SK-N-SH treated with all-trans-retinoic acid at 6 μM for 48 hours (cell line): ENCODE data around the gene PTPRN2.

Experiments used
- ATAC-seq: fragments of 200-7000 bp; cut with Tn5 transposase; 3 replicates; pipeline ENCODE4 v1.9.1; 2020; ENCODE audit warnings: mild to moderate bottlenecking, moderate library complexity
- ARNTL ChIP-seq: fragments of 450-650 bp; formaldehyde crosslinking; IDR thresholded peaks from 2 replicates; pipeline ENCODE4 v1.5.0; 2020; ENCODE audit warnings: low read depth, mild to moderate bottlenecking, moderate library complexity, borderline replicate concordance
- BACH2 ChIP-seq: fragments of 250-450 bp; sonication (Bioruptor Pico); IDR thresholded peaks from 2 replicates; pipeline ENCODE4 v1.9.0; 2021; ENCODE audit warnings: mild to moderate bottlenecking, borderline replicate concordance
- CREB5 ChIP-seq: fragments of 250-450 bp; sonication (Bioruptor Pico); IDR thresholded peaks from 2 replicates; pipeline ENCODE4 v1.5.1; 2020; ENCODE audit warnings: low read depth, mild to moderate bottlenecking, moderate library complexity
- CSDC2 ChIP-seq: fragments of 250-450 bp; sonication (Bioruptor Pico); IDR thresholded peaks from 2 replicates; pipeline ENCODE4 v1.5.0; 2020; ENCODE audit warnings: mild to moderate bottlenecking, moderate library complexity
- CSRNP3 ChIP-seq: fragments of 250-450 bp; sonication (Bioruptor Pico); IDR thresholded peaks from 2 replicates; pipeline ENCODE4 v1.5.1; 2021; ENCODE audit warnings: mild to moderate bottlenecking, moderate library complexity
- ESRRG ChIP-seq: fragments of 250-450 bp; sonication (Bioruptor Pico); IDR thresholded peaks from 2 replicates; pipeline ENCODE4 v1.6.1; 2021; ENCODE audit warnings: mild to moderate bottlenecking
- GLIS3 ChIP-seq: fragments of 250-450 bp; sonication (Bioruptor Pico); IDR thresholded peaks from 2 replicates; pipeline ENCODE4 v1.5.0; 2020; ENCODE audit warnings: mild to moderate bottlenecking, moderate library complexity
- ISL1 ChIP-seq: fragments of 250-450 bp; sonication (Bioruptor Pico); IDR thresholded peaks from 2 replicates; pipeline ENCODE4 v2.1.2; 2022; ENCODE audit warnings: mild to moderate bottlenecking, moderate library complexity
- OSR1 ChIP-seq: fragments of 250-450 bp; sonication (Bioruptor Pico); IDR thresholded peaks from 2 replicates; pipeline ENCODE4 v1.8.0; 2022; ENCODE audit warnings: moderate library complexity, mild to moderate bottlenecking, inconsistent platforms
- PATZ1 ChIP-seq: fragments of 250-450 bp; sonication (Bioruptor Pico); IDR thresholded peaks from 2 replicates; pipeline ENCODE4 v1.8.0; 2020; ENCODE audit warnings: mild to moderate bottlenecking, moderate library complexity, borderline replicate concordance
- PPARA ChIP-seq: fragments of 250-450 bp; sonication (Bioruptor Pico); IDR thresholded peaks from 2 replicates; pipeline ENCODE4 v1.5.0; 2020; ENCODE audit warnings: mild to moderate bottlenecking, borderline replicate concordance
- RARB ChIP-seq: fragments of 250-450 bp; sonication (Bioruptor Pico); IDR thresholded peaks from 2 replicates; pipeline ENCODE4 v1.8.0; 2021; ENCODE audit warnings: mild to moderate bottlenecking, moderate library complexity
- SNAI2 ChIP-seq: fragments of 250-450 bp; sonication (Bioruptor Pico); IDR thresholded peaks from 2 replicates; pipeline ENCODE4 v1.5.0; 2020; ENCODE audit warnings: mild to moderate bottlenecking, moderate library complexity
- TCF4 ChIP-seq: fragments of 250-450 bp; sonication (Bioruptor Pico); IDR thresholded peaks from 2 replicates; pipeline ENCODE4 v1.8.0; 2021; ENCODE audit warnings: mild to moderate bottlenecking, moderate library complexity, borderline replicate concordance
- TOX ChIP-seq: fragments of 250-450 bp; sonication (Bioruptor Pico); IDR thresholded peaks from 2 replicates; pipeline ENCODE4 v1.8.0; 2021; ENCODE audit warnings: mild to moderate bottlenecking, moderate library complexity, borderline replicate concordance
- TSHZ2 ChIP-seq: fragments of 250-450 bp; sonication (Bioruptor Pico); IDR thresholded peaks from 2 replicates; pipeline ENCODE4 v1.5.0; 2020; ENCODE audit warnings: mild to moderate bottlenecking, moderate library complexity
- ZC3H10 ChIP-seq: fragments of 250-450 bp; sonication (Bioruptor Pico); IDR thresholded peaks from 2 replicates; pipeline ENCODE4 v1.5.1; 2021; ENCODE audit warnings: mild to moderate bottlenecking, moderate library complexity
- ZFP3 ChIP-seq: fragments of 250-450 bp; sonication (Bioruptor Pico); IDR thresholded peaks from 2 replicates; pipeline ENCODE4 v1.5.0; 2020; ENCODE audit warnings: mild to moderate bottlenecking, moderate library complexity
- ZFP30 ChIP-seq: fragments of 450-650 bp; formaldehyde crosslinking; IDR thresholded peaks from 2 replicates; pipeline ENCODE4 v1.5.0; 2022; ENCODE audit warnings: mild to moderate bottlenecking, moderate library complexity
- ZNF8 ChIP-seq: fragments of 450-650 bp; formaldehyde crosslinking; IDR thresholded peaks from 2 replicates; pipeline ENCODE4 v1.5.0; 2020; ENCODE audit warnings: mild to moderate bottlenecking, moderate library complexity

The PTPRN2 gene

GRCh38 chr7:157863176-157863575 is 724.4 kb downstream of the PTPRN2 start (continued):
- TF ChIP-seq PATZ1: no peak
- TF ChIP-seq SNAI2: no peak

GRCh38 chr7:157862731-157863130 is 724.9 kb downstream of the PTPRN2 start:
- ATAC-seq: no peak
- TF ChIP-seq OSR1 (CRISPR knock-in tag): no peak
- no peak for TF ChIP-seq ZFP3
- TF ChIP-seq ESRRG (CRISPR knock-in tag): no peak
- TF ChIP-seq ISL1 (CRISPR knock-in tag): no peak

- no peak for TF ChIP-seq TSHZ2 (CRISPR knock-in tag)
- no peak for TF ChIP-seq BACH2 (CRISPR knock-in tag)
- TF ChIP-seq TOX (CRISPR knock-in tag): no peak
- no peak for TF ChIP-seq SNAI2
- TF ChIP-seq ZC3H10 (CRISPR knock-in tag): no peak
- TF ChIP-seq ARNTL: no peak
- no peak for TF ChIP-seq GLIS3 (CRISPR knock-in tag)
- no peak for TF ChIP-seq ZFP30 (CRISPR knock-in tag)
- no peak for TF ChIP-seq PPARA (CRISPR knock-in tag)
- TF ChIP-seq ISL1 (CRISPR knock-in tag): no peak
- TF ChIP-seq TCF4 (CRISPR knock-in tag): no peak
- TF ChIP-seq PATZ1: no peak
- no peak for TF ChIP-seq OSR1 (CRISPR knock-in tag)
- no peak for TF ChIP-seq CSRNP3 (CRISPR knock-in tag)
- no peak for TF ChIP-seq ZFP3
- no peak for TF ChIP-seq ZNF8 (CRISPR knock-in tag)
- ATAC-seq: no peak
Measured at GRCh38 chr7:157861551-157861950, 726.1 kb downstream of the PTPRN2 start.

- ATAC-seq: no peak
- TF ChIP-seq CSDC2 (CRISPR knock-in tag) (no peak), GLIS3 (CRISPR knock-in tag) (no peak), CREB5 (CRISPR knock-in tag) (no peak), ESRRG (CRISPR knock-in tag) (no peak), RARB (CRISPR knock-in tag) (no peak), PATZ1 (no peak), ZC3H10 (CRISPR knock-in tag) (no peak), ZFP3 (no peak)
Measured at GRCh38 chr7:157861031-157861491, 726.6 kb downstream of the PTPRN2 start.
